Hematopoietic multipotent progenitor cell treated with erythropoietin and hydrocortisone succinate and interleukin-3 and kit ligand, for 6 days (in vitro differentiated cells): ENCODE results near the gene SENP6.
"Not testable (repeated sequence)": the region's sequence is repeated elsewhere in the genome, so short reads cannot be mapped to it uniquely, and the experiment has no call there.

Experiments
- DNase-seq: peaks from one replicate; pipeline ENCODE4 v3.0.0-alpha.2; 2015

SENP6 gene

GRCh38 chr6:75609639-75610590, 8.2 kb downstream of the SENP6 start:
- no peak for DNase-seq

- no peak for DNase-seq
These were observed 9.5 kb downstream of the SENP6 start for GRCh38 chr6:75611011-75611701.

- no peak for DNase-seq
These were observed 10.2 kb downstream of the SENP6 start for GRCh38 chr6:75611702-75612375.

GRCh38 chr6:75612434-75612833, 10.8 kb downstream of the SENP6 start:
- no peak for DNase-seq

GRCh38 chr6:75613056-75613501, 11.4 kb downstream of the SENP6 start:
- no peak for DNase-seq

GRCh38 chr6:75618437-75618836, 16.8 kb downstream of the SENP6 start:
- DNase-seq: no peak

GRCh38 chr6:75619230-75619899, 17.7 kb downstream of the SENP6 start:
- DNase-seq: no peak

GRCh38 chr6:75620381-75621304, 19.0 kb downstream of the SENP6 start:
- DNase-seq: peak; percentile 71

GRCh38 chr6:75621846-75622245, 20.2 kb downstream of the SENP6 start:
- peak; percentile 74 for DNase-seq

- DNase-seq: no peak
These were observed 21.8 kb downstream of the SENP6 start for GRCh38 chr6:75623491-75623890.

GRCh38 chr6:75624335-75624734, 22.7 kb downstream of the SENP6 start:
- DNase-seq: no peak

GRCh38 chr6:75624988-75625387, 23.3 kb downstream of the SENP6 start:
- DNase-seq: no peak

- DNase-seq: no peak
These were observed 24.9 kb downstream of the SENP6 start for GRCh38 chr6:75626561-75626960.

GRCh38 chr6:75627708-75628107, 26.0 kb downstream of the SENP6 start:
- not testable (repeated sequence) for DNase-seq

GRCh38 chr6:75631859-75632635, 30.4 kb downstream of the SENP6 start:
- no peak for DNase-seq

- DNase-seq: peak; percentile 44
These were observed 31.4 kb downstream of the SENP6 start for GRCh38 chr6:75633045-75633444.

GRCh38 chr6:75642311-75642710, 40.6 kb downstream of the SENP6 start:
- DNase-seq: no peak

GRCh38 chr6:75643173-75643572, 41.5 kb downstream of the SENP6 start:
- no peak for DNase-seq

GRCh38 chr6:75656479-75656878, 54.8 kb downstream of the SENP6 start:
- no peak for DNase-seq

- DNase-seq: no peak
These were observed 55.6 kb downstream of the SENP6 start for GRCh38 chr6:75657327-75657726.

GRCh38 chr6:75666592-75666991, 64.9 kb downstream of the SENP6 start:
- DNase-seq: no peak
